Choroid plexus epithelial cell (primary cell): ENCODE measurements around the gene RCL1.

ENCODE experiments used
- DNase-seq: peaks from one replicate; pipeline ENCODE4 v3.0.0-alpha.2; 2010; ENCODE audit warnings: low read depth
- H3K4me3 ChIP-seq: 2 replicates; pipeline ENCODE4 v1.5.1; 2011; ENCODE audit warnings: low read depth, mild to moderate bottlenecking, control low read depth, low read length, moderate library complexity
- CTCF ChIP-seq: conservative IDR thresholded peaks from 2 replicates; pipeline ENCODE4 v1.5.1; 2011; ENCODE audit warnings: low read depth, mild to moderate bottlenecking, control low read depth, inconsistent platforms, low read length, moderate library complexity

RCL1 gene

GRCh38 chr9:4855841-4856240 is 63.1 kb downstream of the RCL1 start:
- no peak overlapping the region for H3K4me3 ChIP-seq
- peak; percentile 62 for DNase-seq
- TF ChIP-seq CTCF = no peak

- TF ChIP-seq CTCF = no peak
- no peak overlapping the region for H3K4me3 ChIP-seq
- no peak for DNase-seq
Observed at GRCh38 chr9:4857163-4857810, 64.5 kb downstream of the RCL1 start.

DNA sequence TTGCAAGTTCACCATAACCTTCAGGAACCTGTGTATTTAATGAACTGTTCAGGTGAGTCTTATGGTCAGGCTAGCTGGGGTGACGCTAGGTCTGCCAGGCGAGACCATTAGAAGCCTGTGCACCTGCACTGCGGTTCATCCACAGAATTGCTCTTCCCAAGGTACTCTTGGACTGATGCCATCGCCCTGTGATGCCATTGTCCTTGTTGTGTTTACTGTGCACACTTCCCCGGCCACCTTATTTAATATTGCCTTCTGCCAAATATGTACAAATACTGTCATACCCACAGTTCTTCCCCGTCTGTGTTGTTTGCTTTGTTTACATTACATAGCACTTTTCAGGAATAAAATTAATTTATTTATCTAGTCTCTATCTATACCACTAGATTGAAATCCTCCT is 66.3 kb downstream of the RCL1 start:
- no peak for DNase-seq
- no peak overlapping the region for H3K4me3 ChIP-seq
- no peak for TF ChIP-seq CTCF

DNA sequence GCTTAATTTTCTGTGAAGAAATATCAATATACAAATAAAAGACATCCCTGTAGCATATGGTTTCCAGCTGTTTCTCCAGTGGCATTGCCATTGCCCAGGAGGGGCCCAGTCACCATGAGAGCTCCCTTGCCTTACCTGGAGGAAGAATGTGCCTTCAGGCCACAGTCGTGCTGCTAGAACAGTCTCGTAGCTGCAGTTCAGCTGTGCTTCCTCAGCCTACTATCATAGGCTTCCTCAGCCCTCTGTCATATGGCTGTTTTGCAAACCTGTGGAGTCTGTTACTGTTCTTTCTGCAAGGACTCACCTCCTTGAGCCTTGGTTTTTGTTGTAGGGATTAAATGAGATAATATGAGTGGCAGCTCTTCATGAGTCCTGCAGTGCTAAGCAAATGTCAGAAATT is 67.6 kb downstream of the RCL1 start:
- H3K4me3 ChIP-seq = no peak overlapping the region
- TF ChIP-seq CTCF = no peak
- DNase-seq = no peak

DNA sequence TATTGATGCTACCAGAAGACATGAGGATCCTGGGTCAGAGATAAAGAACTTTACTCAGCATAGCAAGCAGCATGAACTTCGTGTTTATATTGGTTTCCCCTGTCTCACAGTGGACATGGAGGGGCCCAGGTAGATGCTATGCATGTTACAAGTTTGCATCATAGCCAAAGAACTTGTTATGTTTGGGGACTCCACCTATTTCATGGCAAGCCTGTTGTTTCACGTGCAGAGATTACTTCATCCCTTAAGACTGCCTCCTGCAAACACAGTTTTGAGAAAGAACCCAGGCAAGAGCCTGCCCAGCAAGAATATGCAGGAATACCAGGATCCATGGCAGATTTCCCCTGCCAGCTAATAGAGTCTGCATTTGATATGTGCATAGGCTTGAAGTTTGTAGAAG is 68.4 kb downstream of the RCL1 start:
- H3K4me3 ChIP-seq = no peak overlapping the region
- DNase-seq = no peak
- no peak for TF ChIP-seq CTCF

GRCh38 chr9:4861736-4862451 is 69.2 kb downstream of the RCL1 start:
- DNase-seq = no peak
- H3K4me3 ChIP-seq = no peak overlapping the region

More at GRCh38 chr9:4861736-4862451, 69.2 kb downstream of the RCL1 start:
- TF ChIP-seq CTCF = no peak
